Coronary artery (tissue), 2 donors: ENCODE results near the gene CIC.
A peak's percentile ranks its signal among the peaks of the same experiment; 100 is the strongest.

Source experiments
- DNase-seq: peaks from one replicate; pipeline ENCODE4 v3.0.0-alpha.2; 2017; ENCODE audit warnings: low spot score
- H3K27ac ChIP-seq, 2 donors: fragments of 200-600 bp; sonication (generic); one replicate each; pipeline ENCODE4 v1.5.1; 2016 to 2019
- H3K4me3 ChIP-seq: fragments of 200-600 bp; sonication (generic); 2 replicates; pipeline ENCODE4 v1.5.1; 2016; ENCODE audit warnings: mild to moderate bottlenecking, moderate library complexity
- TF ChIP-seq, protein P1 (sequence below): fragments of 200-600 bp; sonication (generic); IDR thresholded peaks from one replicate; pipeline ENCODE4 v1.5.1; 2019; ENCODE audit warnings: antibody characterized with exemption

Gene CIC

GRCh38 chr19:42267644-42268141 lies 1.4 kb upstream of the CIC start:
- TF ChIP-seq, protein P1, sequence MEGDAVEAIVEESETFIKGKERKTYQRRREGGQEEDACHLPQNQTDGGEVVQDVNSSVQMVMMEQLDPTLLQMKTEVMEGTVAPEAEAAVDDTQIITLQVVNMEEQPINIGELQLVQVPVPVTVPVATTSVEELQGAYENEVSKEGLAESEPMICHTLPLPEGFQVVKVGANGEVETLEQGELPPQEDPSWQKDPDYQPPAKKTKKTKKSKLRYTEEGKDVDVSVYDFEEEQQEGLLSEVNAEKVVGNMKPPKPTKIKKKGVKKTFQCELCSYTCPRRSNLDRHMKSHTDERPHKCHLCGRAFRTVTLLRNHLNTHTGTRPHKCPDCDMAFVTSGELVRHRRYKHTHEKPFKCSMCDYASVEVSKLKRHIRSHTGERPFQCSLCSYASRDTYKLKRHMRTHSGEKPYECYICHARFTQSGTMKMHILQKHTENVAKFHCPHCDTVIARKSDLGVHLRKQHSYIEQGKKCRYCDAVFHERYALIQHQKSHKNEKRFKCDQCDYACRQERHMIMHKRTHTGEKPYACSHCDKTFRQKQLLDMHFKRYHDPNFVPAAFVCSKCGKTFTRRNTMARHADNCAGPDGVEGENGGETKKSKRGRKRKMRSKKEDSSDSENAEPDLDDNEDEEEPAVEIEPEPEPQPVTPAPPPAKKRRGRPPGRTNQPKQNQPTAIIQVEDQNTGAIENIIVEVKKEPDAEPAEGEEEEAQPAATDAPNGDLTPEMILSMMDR: no peak
- no peak for DNase-seq
- peak overlapping the region; percentile 91 for H3K4me3 ChIP-seq
- peak overlapping the region; percentile 83 to 100 for H3K27ac ChIP-seq

- Histone ChIP-seq H3K27ac (peak overlapping the region; percentile 95 to 100), H3K4me3 (peak overlapping the region; percentile 91)
- peak; percentile 100 for DNase-seq
- TF ChIP-seq, protein P1: no peak
These were observed 829 bp upstream of the CIC start for GRCh38 chr19:42268142-42268703.

DNA sequence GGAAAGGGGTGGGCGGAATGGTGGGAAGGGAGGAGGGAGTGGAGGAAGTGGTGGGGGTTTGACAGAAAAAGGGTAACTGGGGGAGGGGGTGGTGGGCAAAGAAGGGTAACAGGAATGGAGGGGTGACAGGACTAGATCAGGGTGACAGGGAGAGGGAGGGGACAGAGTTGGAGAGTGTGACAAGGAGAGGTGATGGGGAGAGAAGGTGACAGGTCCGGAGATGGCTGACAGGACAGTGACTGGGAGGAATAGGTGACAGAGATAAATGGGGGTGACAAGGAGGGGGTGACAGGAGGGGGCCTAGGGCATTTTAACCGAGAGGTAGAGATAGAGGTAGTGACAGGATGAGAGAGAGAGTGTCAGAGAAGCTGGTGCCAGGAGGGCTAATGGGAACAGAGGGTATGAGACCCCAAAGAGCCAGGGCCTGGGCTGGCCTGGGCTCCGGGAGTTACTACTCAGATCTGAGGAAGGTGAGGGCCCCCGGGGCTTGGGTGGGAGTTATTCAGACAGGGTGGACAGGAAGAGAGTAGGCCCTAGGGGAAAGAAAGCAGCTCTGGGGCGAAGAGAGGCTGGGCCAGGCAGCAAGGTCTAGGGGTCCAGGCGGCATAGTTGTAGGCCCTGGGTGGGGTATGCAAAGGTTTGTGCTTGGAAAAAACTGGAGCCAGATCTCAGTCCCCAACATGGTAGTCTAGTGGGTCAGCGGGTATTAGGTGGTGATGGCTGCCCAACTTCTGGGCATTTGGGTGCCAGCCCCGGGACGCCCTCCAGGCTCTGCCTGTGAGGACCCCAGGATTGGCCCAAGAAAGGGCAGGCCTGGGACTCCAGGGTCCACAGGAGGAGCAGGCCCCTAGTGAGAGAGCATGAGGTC lies 660 bp downstream of the CIC start:
- TF ChIP-seq, protein P1: no peak
- peak; percentile 75 for DNase-seq
- Histone ChIP-seq H3K27ac (peak overlapping the region; percentile 99), H3K4me3 (peak overlapping the region; percentile 78)

- Histone ChIP-seq H3K27ac (peak overlapping the region; percentile 99), H3K4me3 (peak overlapping the region; percentile 78)
- DNase-seq: peak; percentile 89
- TF ChIP-seq, protein P1: no peak
These were observed 1.4 kb downstream of the CIC start for GRCh38 chr19:42270346-42271044.

- peak overlapping the region; percentile 78 for H3K4me3 ChIP-seq
- H3K27ac ChIP-seq: peak overlapping the region; percentile 99
- no peak for DNase-seq
- TF ChIP-seq, protein P1: no peak
These were observed 2.0 kb downstream of the CIC start for GRCh38 chr19:42271045-42271419.

GRCh38 chr19:42271861-42272534 lies 2.9 kb downstream of the CIC start:
- TF ChIP-seq, protein P1: no peak
- Histone ChIP-seq H3K4me3 (no peak overlapping the region), H3K27ac (peak overlapping the region; percentile 99)
- peak; percentile 72 for DNase-seq
